Fibroblast of skin of back (primary cell): ENCODE data around the gene HCN1.
"Not testable (repeated sequence)": the region's sequence is repeated elsewhere in the genome, so short reads cannot be mapped to it uniquely, and the experiment has no call there.

Experiments
- DNase-seq: peaks from one replicate; pipeline ENCODE4 v3.0.0-alpha.2; 2013

HCN1 gene

DNA sequence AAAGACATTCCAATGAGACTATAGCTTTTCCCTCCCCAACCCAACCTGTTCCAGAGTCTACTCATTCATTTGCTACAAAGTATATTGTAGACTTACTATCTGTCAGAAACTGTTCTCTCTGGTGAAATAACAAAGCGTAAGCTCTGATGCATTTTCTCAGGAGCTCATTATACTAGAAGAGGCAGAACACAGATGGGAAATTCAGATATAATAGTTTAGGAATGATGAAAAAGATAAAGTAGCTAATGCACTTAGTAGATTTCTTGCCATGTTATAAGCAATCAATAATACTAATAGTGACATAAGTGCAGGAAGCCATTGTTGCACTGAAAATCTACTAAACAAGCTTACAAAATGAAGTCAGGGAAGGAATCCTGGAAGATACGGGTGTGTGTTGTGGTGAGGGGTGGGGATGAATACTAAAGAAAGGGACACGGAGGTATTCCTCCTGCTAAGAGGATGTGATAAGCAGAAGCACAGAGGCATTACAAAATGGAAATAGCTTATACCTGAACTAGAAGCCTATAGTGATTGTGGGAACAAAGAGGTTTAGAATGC is 78.2 kb downstream of the HCN1 start:
- DNase-seq: no peak

DNA sequence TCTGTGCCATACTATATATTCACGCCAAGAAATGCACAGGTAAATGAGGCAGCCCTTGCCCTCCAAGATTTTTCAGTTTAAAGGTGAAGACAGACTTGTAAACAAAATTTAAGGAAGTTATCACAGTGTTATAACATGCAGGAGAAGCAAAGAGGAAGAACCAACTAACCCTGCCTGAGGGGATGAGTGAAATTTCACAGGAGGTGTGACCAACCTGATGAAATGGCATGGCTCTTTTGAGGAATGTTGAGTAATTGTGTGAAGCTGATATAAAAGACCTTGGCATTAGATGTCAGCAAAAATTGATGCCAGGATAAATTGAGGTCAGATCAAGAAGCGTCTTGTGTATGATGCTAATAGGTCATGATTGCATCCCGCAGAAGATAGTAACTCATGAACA is 86.5 kb downstream of the HCN1 start:
- no peak for DNase-seq

DNA sequence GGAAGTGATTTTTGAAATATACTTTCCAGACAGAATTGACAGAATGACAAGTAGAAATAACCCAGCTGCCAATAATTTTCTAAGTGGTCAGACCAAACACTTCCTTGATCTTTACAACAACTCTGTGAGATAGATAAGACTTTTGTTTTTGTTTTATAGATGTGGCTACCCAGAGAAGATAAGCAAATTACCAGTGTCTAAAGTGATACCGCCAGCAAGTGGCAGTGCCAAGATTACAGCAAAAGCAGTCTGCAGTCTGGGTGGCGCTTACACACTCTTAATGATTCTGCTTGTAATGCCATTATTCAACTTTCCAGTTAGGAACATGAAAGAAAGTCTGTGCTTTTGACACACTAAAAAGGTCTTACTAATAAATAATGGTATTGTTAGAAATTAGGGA is 92.1 kb downstream of the HCN1 start:
- DNase-seq: no peak

DNA sequence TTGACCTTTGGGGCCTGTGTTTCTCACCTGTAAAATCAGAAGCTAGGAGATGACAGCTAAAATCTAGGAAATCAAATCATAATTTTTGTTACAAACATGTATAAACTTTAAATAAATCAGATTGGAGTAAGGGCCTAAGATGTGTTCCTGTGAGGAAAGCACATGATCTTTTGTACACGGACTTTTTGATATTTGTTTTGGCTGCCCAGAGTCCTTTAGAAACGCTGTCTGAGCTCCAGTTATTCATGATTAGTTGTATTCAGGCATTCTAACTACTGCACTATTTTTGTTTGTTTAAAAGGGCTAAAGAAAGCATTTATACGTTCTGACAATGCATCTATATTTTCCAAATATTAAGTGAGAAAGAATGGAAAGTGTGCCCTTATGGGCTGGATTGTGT is 94.8 kb downstream of the HCN1 start:
- DNase-seq: no peak

DNA sequence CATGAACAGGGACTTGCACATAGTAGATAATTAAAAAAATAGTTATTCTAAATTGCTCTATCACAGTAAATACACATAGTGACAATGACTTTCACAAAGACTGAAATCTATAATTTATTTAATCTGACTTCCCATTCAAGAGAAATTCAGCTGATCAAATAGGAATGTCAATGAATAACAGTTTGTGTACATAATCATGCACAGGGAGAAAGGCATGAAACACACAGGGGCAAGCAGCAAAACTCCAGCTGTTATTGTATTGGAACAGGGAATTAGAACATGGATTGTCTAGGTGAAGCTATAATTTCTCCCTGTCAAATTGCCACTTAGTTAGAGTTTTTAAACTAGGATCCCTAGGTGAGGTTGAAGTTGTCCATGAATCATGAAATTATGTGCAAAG is 99.9 kb downstream of the HCN1 start:
- no peak for DNase-seq

DNA sequence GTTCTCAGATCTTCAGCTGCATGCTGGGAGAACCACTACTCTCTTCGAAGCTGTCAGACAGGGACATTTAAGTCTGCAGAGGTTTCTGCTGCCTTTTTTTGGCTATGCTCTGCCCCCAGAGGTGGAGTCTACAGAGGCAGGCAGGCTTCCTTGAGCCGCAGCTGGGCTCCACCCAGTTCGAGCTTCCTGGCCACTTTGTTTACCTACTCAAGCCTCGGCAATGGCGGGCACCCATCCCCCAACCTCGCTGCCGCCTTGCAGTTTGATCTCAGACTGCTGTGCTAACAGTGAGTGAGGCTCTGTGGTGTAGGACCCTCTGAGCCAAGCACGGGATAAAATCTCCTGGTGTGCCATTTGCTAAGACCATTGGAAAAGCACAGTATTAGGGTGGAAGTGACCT is 110.2 kb downstream of the HCN1 start:
- DNase-seq: not testable (repeated sequence)

DNA sequence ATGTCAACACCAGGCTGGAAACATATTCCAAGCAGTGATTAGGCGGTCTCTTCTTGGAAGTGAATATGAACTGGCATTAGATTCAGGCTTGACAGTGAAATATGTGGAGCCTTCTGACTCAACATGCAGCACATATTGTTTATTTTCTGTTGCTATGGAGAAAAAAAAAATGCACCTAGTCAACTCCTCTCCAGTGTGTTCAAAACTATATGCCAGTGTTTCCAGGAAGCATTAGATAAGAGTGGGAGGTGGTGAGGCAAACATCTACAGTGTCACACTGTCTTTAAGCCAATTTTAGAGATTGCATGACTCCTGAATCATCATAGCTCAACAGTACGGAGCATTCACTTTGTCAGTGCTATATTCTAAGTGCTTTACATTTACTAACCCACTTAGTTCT is 117.9 kb downstream of the HCN1 start:
- no peak for DNase-seq

DNA sequence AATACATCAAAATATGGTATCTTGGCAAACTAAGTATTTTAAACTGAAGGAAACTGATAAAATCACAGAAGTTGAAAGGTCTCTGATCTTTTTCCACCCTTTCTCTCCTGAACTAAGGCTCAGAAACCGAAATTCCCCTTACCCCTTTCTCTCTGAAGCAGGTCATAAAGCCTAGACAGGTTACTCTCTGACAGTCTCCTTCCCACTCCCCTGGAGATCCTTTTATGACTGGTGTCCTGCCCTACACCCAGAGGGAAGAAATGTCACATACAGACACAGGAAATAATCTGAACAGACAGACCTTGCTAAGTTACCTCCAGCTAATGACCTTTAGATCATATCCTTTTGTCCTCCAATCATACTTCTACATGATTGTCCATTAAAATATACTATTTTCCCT is 127.4 kb downstream of the HCN1 start:
- no peak for DNase-seq

DNA sequence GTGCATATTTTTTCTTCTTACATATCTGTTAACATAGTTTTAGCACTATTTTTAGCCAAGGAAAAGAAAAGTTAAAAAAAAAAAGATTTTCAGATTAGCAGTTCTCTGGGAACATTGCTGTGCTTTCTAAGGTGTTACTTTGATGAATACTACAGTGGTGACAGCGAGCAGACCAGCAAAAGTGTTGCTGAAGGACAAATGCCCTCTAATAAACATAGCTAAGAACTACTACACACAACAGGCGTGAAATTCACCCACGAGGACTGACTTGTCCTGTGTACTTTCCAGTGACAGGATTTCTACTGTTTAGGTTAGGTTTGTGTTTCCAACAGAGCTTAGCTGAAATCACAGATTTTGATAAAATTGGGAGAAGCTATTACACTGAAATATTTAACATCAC is 153.8 kb downstream of the HCN1 start:
- DNase-seq: no peak

DNA sequence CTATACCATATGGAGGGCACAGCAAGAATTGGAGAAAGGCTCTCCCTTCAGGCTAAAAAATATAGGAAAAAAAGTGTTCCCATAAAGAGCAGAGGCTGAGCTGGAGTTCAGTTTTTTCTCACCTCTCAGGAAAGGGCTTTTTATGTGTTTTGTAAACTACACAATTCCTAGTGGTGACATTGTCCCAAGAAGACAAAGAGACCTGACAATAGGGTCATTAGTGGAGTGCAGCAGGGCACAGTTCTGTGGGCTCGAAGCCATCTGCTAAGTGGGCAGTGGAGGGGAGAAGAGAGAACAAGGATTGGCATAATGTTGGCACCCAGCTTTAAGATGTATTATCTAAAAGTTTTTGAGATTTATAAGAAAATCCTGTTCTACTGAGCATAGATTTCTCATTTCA is 162.5 kb downstream of the HCN1 start:
- DNase-seq: no peak

DNA sequence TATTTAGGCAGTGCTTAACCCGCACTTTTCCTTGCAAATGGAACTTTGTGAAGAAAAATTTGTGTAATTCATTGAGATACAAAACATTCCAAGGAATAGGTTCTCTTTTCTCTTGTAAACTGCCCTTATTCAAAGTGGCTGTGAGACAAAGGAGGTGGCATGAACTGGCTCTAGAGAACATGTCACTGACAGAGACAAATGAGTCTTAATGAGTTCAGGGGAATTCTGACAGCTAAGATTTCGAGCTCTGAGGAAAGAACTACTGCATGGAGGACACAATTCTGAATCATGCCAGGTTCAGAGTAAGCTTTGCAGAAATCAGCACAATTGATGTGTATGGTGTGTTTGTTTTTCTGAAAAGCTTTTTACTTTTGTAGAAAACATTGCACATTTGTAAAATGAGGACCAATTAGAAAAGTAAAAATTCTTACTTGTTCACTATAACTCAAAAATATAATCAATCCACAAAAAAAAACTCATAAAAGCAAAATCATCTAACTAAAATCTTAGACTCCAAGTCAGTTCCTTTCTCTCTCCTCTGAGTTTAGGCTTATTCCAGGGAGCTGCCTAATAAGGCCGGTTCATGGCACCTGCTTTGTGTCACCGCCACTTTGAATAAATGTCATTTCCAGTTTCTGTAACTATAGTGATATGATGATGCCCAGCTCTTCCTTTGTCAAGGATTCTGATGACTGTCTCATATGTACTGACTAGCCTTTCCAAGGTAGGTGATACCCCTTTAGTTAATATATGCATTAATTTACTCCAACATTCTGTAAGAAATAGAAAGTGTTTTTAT is 163.2 kb downstream of the HCN1 start:
- DNase-seq: no peak

DNA sequence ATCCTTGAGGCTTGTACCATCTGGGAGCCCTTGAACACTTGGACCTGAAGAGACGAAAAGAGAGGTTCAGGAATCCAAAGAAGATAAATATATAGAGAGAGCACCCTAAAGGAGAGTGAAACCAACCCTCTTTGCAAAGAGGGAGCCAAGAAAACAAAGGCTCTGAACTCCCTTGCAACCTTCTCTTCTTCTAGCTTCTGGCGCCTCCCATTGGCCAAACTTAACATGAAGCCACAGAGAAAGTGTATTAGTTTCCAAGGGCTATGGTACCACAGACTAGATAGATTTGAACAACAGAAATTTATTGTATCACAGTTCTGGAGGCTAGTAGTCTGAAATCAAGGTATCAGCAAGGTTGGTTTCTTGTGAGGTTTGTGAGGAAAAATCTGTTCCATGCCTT is 175.1 kb downstream of the HCN1 start:
- no peak for DNase-seq

DNA sequence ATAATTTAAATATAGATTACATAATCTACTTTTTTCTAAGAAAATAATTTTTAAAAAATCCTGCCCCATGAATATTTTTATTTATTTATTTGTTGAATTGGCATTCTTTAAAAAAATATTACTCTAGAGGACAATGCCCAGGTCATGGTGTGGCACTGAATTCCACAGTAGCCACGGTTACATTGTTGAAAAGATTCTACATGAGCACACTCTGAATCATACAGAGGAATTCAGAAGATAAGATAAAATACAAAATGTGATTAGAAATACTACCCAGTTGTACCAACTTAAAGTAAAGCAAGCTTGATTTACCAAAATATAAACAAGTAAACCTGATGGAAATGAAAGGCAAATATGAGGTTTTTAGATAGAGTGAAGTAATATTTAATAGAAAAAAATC is 183.7 kb downstream of the HCN1 start:
- no peak for DNase-seq

DNA sequence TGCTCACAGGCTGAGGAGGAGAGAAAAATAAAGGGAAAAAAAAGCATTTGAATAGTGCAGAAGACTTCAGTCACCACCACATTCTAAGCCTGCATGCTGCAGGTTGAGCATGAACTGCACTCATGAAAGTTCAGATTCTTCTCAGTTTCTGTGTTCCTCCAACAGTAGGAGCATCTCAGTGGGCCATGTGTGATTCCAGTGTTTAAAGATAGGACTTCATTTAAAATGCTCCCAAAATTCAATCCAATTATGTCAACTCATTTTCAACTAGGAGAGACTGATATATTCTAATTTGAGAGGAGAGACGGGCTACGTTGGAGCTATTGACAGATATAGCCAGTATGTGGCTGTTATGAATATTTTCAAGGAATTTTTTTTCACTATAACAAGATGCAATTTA is 186.8 kb downstream of the HCN1 start:
- no peak for DNase-seq

DNA sequence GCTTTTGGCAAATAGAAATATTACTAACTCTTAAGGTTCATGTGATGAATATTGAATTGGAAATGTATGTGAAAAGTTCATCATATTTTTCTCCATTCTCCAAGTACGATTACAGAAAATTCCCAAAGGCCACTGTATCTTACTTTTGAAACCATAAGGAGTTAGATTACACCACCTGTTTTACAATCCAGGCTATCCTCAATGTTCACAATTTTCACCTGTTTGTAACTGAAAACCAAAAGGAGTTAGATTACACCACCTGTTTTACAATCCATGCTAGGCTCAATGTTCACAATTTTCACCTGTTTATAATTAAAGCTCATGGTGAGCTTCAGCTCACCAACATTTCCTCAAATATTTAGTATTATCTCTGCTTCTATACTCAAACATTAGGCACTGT is 188.0 kb downstream of the HCN1 start:
- no peak for DNase-seq

DNA sequence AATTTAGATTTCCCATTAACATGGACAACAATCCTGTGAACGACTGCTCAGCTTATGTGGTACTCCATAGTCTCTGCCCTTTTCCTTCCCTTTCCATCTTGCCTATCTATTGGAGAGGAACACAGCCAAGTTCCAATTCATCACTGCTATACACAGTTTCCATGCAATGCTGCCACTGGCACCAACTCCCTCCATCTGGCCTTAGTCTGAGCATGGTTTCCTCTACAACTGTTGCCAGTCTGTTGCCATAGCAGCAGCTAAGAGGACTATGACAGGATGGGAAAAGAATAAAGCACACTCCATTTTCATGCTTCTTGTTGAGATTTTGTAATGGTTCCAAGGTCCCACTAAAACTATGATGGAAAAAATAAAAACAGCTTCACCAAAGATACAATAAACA is 189.0 kb downstream of the HCN1 start:
- no peak for DNase-seq

DNA sequence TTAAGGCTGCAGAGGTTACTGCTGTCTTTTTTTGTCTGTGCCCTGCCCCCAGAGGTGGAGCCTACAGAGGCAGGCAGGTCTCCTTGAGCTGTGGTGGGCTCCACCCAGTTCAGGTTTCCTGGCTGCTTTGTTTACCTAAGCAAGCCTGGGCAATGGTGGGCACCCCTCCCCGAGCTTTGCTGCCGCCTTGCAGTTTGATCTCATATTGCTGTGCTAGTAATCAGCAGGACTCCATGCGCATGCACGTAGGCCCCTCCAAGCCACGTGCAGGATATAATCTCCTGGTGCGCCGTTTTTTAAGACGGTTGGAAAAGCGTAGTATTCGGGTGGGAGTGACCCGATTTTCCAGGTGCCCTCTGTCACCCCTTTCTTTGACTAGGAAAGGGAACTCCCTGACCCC is 197.2 kb downstream of the HCN1 start:
- not testable (repeated sequence) for DNase-seq

DNA sequence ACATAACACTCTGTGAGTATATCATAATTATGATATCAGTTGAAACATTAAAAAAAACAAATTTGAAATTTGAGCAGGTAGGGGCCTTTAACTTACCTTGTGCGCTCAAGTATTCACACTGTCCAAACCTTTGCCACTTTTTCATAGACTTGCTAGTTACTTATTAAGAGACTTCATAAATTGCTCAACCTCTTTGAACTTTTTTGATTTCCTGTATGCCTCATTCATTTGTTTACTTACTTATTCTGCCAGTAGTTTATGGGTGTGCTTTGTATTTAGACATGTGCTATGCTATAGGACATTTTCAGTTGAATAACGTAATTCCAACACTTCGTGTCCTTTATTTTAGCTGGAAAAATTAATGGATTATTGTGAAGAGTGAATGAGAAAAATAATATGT is 204.8 kb downstream of the HCN1 start:
- no peak for DNase-seq

DNA sequence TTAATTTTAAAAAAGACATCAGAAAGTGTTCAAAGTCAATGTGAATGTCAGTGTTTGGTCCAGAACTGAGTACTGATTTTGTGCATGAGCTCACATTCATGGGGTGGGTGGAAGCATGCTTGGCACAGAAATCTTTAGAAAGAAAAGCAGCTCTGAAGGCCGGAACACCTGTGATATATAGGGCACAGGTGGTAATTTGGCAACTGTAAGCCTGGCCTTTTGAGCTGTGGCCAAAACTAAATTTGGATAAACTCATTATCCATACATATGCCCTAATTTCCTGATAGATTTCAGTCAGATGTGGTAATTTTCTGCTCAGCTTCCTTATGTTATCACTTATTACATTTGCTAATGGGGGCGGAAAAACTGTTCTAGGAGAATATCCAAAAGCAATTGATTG is 211.4 kb downstream of the HCN1 start:
- DNase-seq: no peak

DNA sequence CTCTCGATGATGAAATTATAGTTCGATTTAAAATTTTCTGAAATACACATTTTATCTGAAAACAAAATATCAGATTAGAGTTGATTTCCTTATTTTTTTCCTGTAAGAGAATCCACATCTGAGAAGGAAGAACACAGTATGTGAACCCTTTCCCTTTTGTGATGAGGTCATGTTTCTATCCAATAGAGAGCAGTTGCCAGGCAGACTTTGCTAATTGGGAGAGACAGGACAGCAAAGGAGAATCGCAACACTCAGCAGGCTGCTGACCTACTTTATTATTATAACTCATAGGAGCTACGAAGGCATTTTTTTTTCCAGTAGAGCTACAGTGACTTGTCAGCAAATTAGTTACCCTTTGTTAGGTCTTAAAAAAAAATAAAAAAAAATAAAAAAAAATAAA is 242.1 kb downstream of the HCN1 start:
- no peak for DNase-seq

DNA sequence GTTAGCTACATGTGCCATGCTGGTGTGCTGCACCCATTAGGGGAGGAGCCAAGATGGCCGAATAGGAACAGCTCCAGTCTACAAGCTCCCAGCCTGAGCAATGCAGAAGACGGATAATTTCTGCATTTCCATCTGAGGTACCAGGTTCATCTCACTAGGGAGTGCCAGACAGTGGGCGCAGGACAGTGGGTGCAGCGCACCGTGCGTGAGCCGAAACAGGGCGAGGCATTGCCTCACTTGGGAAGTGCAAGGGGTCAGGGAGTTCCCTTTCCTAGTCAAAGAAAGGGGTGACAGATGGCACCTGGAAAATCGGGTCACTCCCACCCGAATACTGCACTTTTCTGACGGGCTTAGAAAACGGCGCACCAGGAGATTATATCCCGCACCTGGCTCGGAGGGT is 251.3 kb downstream of the HCN1 start:
- not testable (repeated sequence) for DNase-seq

DNA sequence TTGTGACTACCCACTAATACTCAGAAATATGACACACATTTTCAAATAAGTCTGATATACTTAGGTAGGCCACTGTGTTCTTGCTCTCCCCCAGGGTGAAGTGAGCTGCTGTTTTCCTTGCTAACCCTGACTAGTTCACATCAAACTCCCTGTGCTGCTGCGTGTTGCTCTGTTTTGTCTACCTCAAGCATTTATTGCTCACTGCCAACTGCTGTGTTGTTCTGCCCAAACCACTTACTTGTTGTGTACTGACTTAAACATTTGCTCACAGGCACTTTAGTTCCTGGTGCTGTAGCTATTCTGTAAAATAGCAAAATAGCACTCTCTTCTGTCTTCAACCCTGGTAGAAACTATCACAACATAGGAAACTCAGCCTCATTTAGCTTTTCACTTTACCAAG is 255.7 kb downstream of the HCN1 start:
- DNase-seq: no peak

DNA sequence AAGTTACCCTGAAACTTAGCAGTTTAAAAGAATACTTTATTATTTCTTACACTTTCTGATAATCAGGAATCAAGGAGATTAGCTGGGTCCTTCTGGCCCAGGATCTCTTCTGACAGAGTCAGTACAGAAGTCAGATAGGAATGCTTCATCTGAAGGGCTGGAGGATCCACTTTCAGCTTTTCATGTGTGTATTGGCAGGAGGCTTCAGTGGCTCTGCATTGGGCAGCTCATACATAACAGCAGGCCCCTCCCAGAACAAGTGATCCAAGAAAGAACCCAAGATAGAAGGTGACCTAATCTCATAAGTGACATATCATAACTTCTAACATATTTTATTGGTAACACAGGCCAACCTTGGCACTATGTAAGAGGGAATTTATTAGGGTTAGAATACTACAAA is 258.4 kb downstream of the HCN1 start:
- DNase-seq: no peak

DNA sequence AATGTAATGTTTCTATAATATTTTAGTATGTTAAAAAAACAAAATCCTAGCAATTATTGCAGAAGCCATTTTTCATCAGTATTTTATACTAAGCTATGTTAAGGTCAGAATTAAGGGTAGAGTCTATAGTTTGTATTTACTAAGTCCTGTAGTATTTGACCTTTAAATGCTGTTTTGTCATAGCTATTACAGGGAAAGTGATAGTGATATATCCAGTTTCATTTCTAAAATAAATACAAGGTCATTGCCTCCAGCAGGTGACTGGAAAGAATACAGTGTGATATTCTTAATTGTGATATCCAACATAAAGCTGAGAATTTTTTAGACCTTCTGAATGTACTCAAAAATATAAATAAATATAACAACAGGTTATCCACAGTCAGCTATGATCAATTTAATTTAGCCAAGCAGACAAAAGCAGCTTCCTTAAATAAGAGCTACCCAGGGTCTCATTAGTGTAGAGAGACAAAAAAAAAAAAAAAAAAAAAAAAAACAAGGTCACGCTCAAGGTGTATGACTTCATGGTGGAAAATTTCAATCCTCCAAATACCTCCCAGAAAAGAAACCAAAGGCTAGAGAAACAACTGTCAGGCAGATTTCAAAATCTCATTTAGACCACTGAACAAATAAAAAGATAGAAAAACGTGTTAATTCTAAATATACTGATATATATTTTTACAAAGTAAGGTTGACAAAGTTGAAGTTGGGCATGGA is 278.7 kb downstream of the HCN1 start:
- no peak for DNase-seq
